Small intestine (tissue), 7 donors: Measurements from ENCODE around the gene CFAP97D2. TPM values are rescaled to one million over a fixed set of nuclear protein-coding genes. Genes with fewer than 3 reads are reported as not detected.

Experiments
- DNase-seq, 2 donors: peaks; one replicate each; pipeline versions ENCODE4 v3.0.0 to v3.0.0-alpha.2; 2013
- FAIRE-seq: peaks from 2 replicates; lab custom pipeline; 2012; peaks lifted over from hg19 to GRCh38; lab: Jason Lieb, UNC
- H3K27ac ChIP-seq, 3 donors: one replicate each; pipeline ENCODE4 v1.5.1; 2013; ENCODE audit warnings: low read length in 2 of 3, mild to moderate bottlenecking in 2 of 3, control low read depth in 1 of 3, inconsistent platforms in 1 of 3, low read depth in 1 of 3, moderate library complexity in 1 of 3
- H3K27me3 ChIP-seq, 3 donors: one replicate each; pipeline ENCODE4 v1.6.1; 2013; ENCODE audit warnings: low read length in 3 of 3, inconsistent platforms in 1 of 3; ENCODE audit not compliant: control insufficient read depth in 3 of 3, insufficient read depth in 3 of 3
- H3K36me3 ChIP-seq, 3 donors: one replicate each; pipeline ENCODE4 v1.6.1; 2013; ENCODE audit warnings: low read length in 3 of 3, inconsistent platforms in 1 of 3, low read depth in 1 of 3, mild to moderate bottlenecking in 1 of 3, moderate library complexity in 1 of 3; ENCODE audit not compliant: control insufficient read depth in 3 of 3, insufficient read depth in 2 of 3
- H3K4me1 ChIP-seq, 3 donors: one replicate each; pipeline ENCODE4 v1.6.1; 2013; ENCODE audit warnings: low read length in 2 of 3, inconsistent platforms in 1 of 3, low read depth in 1 of 3, mild to moderate bottlenecking in 1 of 3, moderate library complexity in 1 of 3; ENCODE audit not compliant: control insufficient read depth in 3 of 3, insufficient read depth in 2 of 3
- H3K4me3 ChIP-seq, 3 donors: one replicate each; pipeline ENCODE4 v1.5.1; 2013; ENCODE audit warnings: low read length in 3 of 3, control low read depth in 1 of 3, inconsistent platforms in 1 of 3, low read depth in 1 of 3, mild to moderate bottlenecking in 1 of 3, moderate library complexity in 1 of 3
- H3K9me3 ChIP-seq, 2 donors: one replicate each; pipeline ENCODE4 v1.6.1; 2013; ENCODE audit warnings: low read depth in 1 of 2, low read length in 1 of 2; ENCODE audit not compliant: control insufficient read depth in 2 of 2, insufficient read depth in 1 of 2
- WGBS, 3 donors: extraction: QIAGEN DNeasy Blood & Tissue Kit; methylation state at CpG; one replicate each; pipeline ENCODE4 v1.1.7; 2013; 5-methylcytosine and 5-hydroxymethylcytosine counted together
- polyA plus RNA-seq, 4 donors: library from polyadenylated mRNA; stranded (reverse) in 3 of 4; unstranded in 1 of 4; fragments of 200-250 nt in 3 of 4; fragments of 120-200 nt in 1 of 4; gene quantifications; one replicate each; pipeline versions ENCODE4 v1.2.1 to v1.2.3, GENCODE V29; 2013
- donor health status: healthy with polysubstance abuse.
- donor health status: control.
- donor health status: control.
- donor health status: Bipolar disorder and iron deficiency.
- donor health status: healthy.

Gene CFAP97D2
- polyA plus RNA-seq, 4 donors, result not detected

- 91 to 94% (median 92%) methylated on average over 7 of the region's 7 CpGs for WGBS, 3 donors
- Histone ChIP-seq H3K27ac (no peak overlapping the region), H3K27me3 (peaks cover 0 to 9% (median 0%) of the 10 kb centered on the region in 3 donors), H3K9me3 (no peaks in the 10 kb centered on the region), H3K36me3 (no peaks in the 10 kb centered on the region), H3K4me3 (no peak overlapping the region), H3K4me1 (no peaks in the 10 kb centered on the region)
- FAIRE-seq (no peak), DNase-seq (no peak)
These were observed 26.8 kb upstream of the CFAP97D2 start for GRCh38 chr13:114152285-114152645.

GRCh38 chr13:114152831-114153371 is 26.2 kb upstream of the CFAP97D2 start:
- H3K9me3 ChIP-seq, result no peaks in the 10 kb centered on the region
- H3K4me1 ChIP-seq, result no peaks in the 10 kb centered on the region
- H3K27me3 ChIP-seq, result peaks cover 0 to 9% (median 0%) of the 10 kb centered on the region in 3 donors
- H3K4me3 ChIP-seq, result no peak overlapping the region
- WGBS, 3 donors, result 76 to 92% (median 80%) methylated on average over 20 of the region's 20 CpGs
- no peak for DNase-seq
- no peak for FAIRE-seq
- H3K27ac ChIP-seq, result no peak overlapping the region
- H3K36me3 ChIP-seq, result no peaks in the 10 kb centered on the region

GRCh38 chr13:114153485-114154080 is 25.5 kb upstream of the CFAP97D2 start:
- 89 to 92% (median 90%) methylated on average over 6 of the region's 6 CpGs for WGBS, 3 donors
- no peak for FAIRE-seq

GRCh38 chr13:114154476-114154875 is 24.6 kb upstream of the CFAP97D2 start:
- DNase-seq, result no peak
- 85 to 89% (median 87%) methylated on average over 9 of the region's 9 CpGs for WGBS, 3 donors
- no peaks in the 10 kb centered on the region for H3K36me3 ChIP-seq
- peaks cover 0 to 9% (median 0%) of the 10 kb centered on the region in 3 donors for H3K27me3 ChIP-seq
- FAIRE-seq, result no peak
- no peak overlapping the region for H3K27ac ChIP-seq
- no peaks in the 10 kb centered on the region for H3K9me3 ChIP-seq
- no peaks in the 10 kb centered on the region for H3K4me1 ChIP-seq
- H3K4me3 ChIP-seq, result no peak overlapping the region

More at GRCh38 chr13:114153485-114154080, 25.5 kb upstream of the CFAP97D2 start:
- peaks cover 0 to 9% (median 0%) of the 10 kb centered on the region in 3 donors for H3K27me3 ChIP-seq
- no peak overlapping the region for H3K27ac ChIP-seq
- no peaks in the 10 kb centered on the region for H3K9me3 ChIP-seq
- no peak for DNase-seq
- H3K4me1 ChIP-seq, result no peaks in the 10 kb centered on the region
- no peaks in the 10 kb centered on the region for H3K36me3 ChIP-seq
- no peak overlapping the region for H3K4me3 ChIP-seq

DNA sequence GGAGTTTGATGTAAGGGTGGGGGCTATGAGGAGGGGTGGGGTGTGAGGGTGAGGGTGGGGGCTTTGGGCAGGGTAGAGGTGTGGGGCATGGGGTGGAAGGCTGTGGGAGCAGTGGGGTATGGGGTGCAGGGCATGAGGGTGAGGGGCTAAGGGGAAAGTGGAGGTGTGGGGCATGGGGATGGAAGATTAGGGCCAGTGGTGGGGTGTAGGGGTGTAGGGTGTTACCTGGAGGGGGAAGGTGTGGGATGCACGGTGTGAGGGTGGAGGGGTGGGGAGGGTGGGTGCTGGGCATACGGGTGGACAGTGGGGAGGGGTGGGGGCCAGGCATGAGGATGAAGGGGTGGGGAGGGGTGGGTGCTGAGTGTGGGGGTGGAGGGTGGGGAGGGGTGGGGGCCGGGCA is 23.7 kb upstream of the CFAP97D2 start:
- peaks cover 0 to 6% (median 0%) of the 10 kb centered on the region in 3 donors for H3K27me3 ChIP-seq
- FAIRE-seq (no peak), DNase-seq (no peak)
- 34 to 73% (median 41%) methylated on average over 2 to 3 of the region's 3 CpGs for WGBS, 3 donors
- no peak overlapping the region for H3K4me3 ChIP-seq
- no peak overlapping the region for H3K27ac ChIP-seq
- H3K4me1 ChIP-seq, result no peaks in the 10 kb centered on the region
- H3K9me3 ChIP-seq, result no peaks in the 10 kb centered on the region
- no peaks in the 10 kb centered on the region for H3K36me3 ChIP-seq

GRCh38 chr13:114155926-114156883 is 22.9 kb upstream of the CFAP97D2 start:
- Histone ChIP-seq H3K4me1 (no peaks in the 10 kb centered on the region), H3K27me3 (peaks cover 0 to 11% (median 0%) of the 10 kb centered on the region in 3 donors), H3K36me3 (no peaks in the 10 kb centered on the region), H3K4me3 (peak overlapping the region in 1 of 3 donors; percentile 33), H3K9me3 (no peaks in the 10 kb centered on the region), H3K27ac (peak overlapping the region in 1 of 3 donors; percentile 42)
- no peak for DNase-seq
- WGBS, 3 donors, result 23 to 37% (median 24%) methylated on average over 11 to 17 of the region's 19 CpGs
- no peak for FAIRE-seq

DNA sequence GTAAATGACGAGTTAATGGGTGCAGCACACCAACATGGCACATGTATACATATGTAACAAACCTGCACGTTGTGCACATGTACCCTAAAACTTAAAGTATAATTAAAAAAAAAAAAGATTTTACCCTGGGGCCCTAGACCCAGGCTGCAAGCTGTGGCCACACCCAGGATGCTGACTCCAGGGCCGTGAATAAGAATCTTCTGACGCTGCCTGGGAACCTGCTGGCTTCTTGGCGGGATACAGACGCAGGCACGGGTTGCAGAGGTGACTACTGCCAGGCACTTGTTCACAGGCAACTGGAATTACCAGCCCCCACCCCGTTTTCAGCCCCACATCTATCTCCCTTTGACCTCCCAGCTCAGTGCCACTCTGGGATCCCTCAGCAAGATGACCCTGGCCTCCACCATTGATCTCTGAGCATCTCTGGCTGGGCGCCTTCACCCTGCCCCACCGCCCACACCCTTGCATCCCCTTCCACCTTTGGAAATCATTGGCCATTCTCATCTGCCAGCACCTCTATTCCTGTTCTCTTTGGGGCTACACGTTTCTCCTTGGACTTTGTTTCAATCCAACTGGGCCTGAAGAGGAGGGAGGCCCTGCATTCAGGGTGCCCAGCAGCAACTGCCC is 21.1 kb upstream of the CFAP97D2 start:
- Histone ChIP-seq H3K27ac (no peak overlapping the region), H3K4me1 (no peaks in the 10 kb centered on the region), H3K9me3 (no peaks in the 10 kb centered on the region), H3K27me3 (peaks cover 0 to 11% (median 0%) of the 10 kb centered on the region in 3 donors), H3K36me3 (no peaks in the 10 kb centered on the region), H3K4me3 (no peak overlapping the region)
- no peak for FAIRE-seq
- 66 to 74% (median 68%) methylated on average over 10 to 11 of the region's 11 CpGs for WGBS, 3 donors
- no peak for DNase-seq
